ES-I3 (cell line): ENCODE data around the gene SLC38A7.
"Not testable (repeated sequence)": the region's sequence is repeated elsewhere in the genome, so short reads cannot be mapped to it uniquely, and the experiment has no call there.

Experiments used
- H3K36me3 ChIP-seq: 2 replicates; pipeline ENCODE4 v1.6.1; 2013; ENCODE audit warnings: mild to moderate bottlenecking, low read length, control low read depth, moderate library complexity; ENCODE audit not compliant: insufficient read depth
- H3K4me1 ChIP-seq: 2 replicates; pipeline ENCODE4 v1.6.1; 2013; ENCODE audit warnings: mild to moderate bottlenecking, control low read depth, low read length; ENCODE audit not compliant: insufficient read depth
- H3K9ac ChIP-seq: 2 replicates; pipeline ENCODE4 v1.6.1; 2013; ENCODE audit warnings: low read depth, mild to moderate bottlenecking, low read length, moderate library complexity
- H3K9me3 ChIP-seq: 2 replicates; pipeline ENCODE4 v1.6.1; 2013; ENCODE audit warnings: mild to moderate bottlenecking, low read length, moderate library complexity; ENCODE audit not compliant: control insufficient read depth, insufficient read depth

SLC38A7 gene

GRCh38 chr16:58695368-58695767, 10.8 kb upstream of the SLC38A7 start:
- no peaks in the 10 kb centered on the region; the same call in 1 of the 2 replicates for H3K9me3 ChIP-seq
- no peaks in the 10 kb centered on the region for H3K4me1 ChIP-seq
- H3K9ac ChIP-seq = no peak overlapping the region
- no peaks in the 10 kb centered on the region for H3K36me3 ChIP-seq

- no peaks in the 10 kb centered on the region for H3K4me1 ChIP-seq
- no peak overlapping the region for H3K9ac ChIP-seq
- H3K9me3 ChIP-seq = no peaks in the 10 kb centered on the region; the same call in 1 of the 2 replicates
- no peaks in the 10 kb centered on the region for H3K36me3 ChIP-seq
These were observed 7.9 kb upstream of the SLC38A7 start for GRCh38 chr16:58692450-58692849.

GRCh38 chr16:58686985-58687706, 2.6 kb upstream of the SLC38A7 start:
- H3K4me1 ChIP-seq, H3K36me3 ChIP-seq, H3K9ac ChIP-seq, H3K9me3 ChIP-seq: not testable (repeated sequence)

- Histone ChIP-seq H3K4me1 (no peaks in the 10 kb centered on the region), H3K9me3 (no peaks in the 10 kb centered on the region), H3K36me3 (no peaks in the 10 kb centered on the region), H3K9ac (peak overlapping the region; percentile 88; the same call in 1 of the 2 replicates)
These were observed 497 bp upstream of the SLC38A7 start for GRCh38 chr16:58685084-58685449.

GRCh38 chr16:58684001-58684353, 593 bp downstream of the SLC38A7 start:
- peak overlapping the region; percentile 88 for H3K9ac ChIP-seq
- H3K4me1 ChIP-seq = no peaks in the 10 kb centered on the region
- H3K36me3 ChIP-seq = no peaks in the 10 kb centered on the region
- no peaks in the 10 kb centered on the region for H3K9me3 ChIP-seq

GRCh38 chr16:58679763-58680162, 4.8 kb downstream of the SLC38A7 start:
- no peaks in the 10 kb centered on the region; the same call in 1 of the 2 replicates for H3K36me3 ChIP-seq
- H3K4me1 ChIP-seq = no peaks in the 10 kb centered on the region
- H3K9ac ChIP-seq = no peak overlapping the region
- H3K9me3 ChIP-seq = no peaks in the 10 kb centered on the region

GRCh38 chr16:58678716-58679115, 5.9 kb downstream of the SLC38A7 start:
- Histone ChIP-seq H3K9me3 (no peaks in the 10 kb centered on the region), H3K9ac (no peak overlapping the region), H3K36me3 (no peaks in the 10 kb centered on the region; the same call in 1 of the 2 replicates), H3K4me1 (no peaks in the 10 kb centered on the region)

- Histone ChIP-seq H3K9ac (no peak overlapping the region), H3K9me3 (no peaks in the 10 kb centered on the region), H3K4me1 (no peaks in the 10 kb centered on the region), H3K36me3 (no peaks in the 10 kb centered on the region; the same call in 1 of the 2 replicates)
These were observed 6.3 kb downstream of the SLC38A7 start for GRCh38 chr16:58678269-58678668.

GRCh38 chr16:58670946-58671583, 13.5 kb downstream of the SLC38A7 start:
- H3K9ac ChIP-seq = no peak overlapping the region
- H3K9me3 ChIP-seq = no peaks in the 10 kb centered on the region
- no peaks in the 10 kb centered on the region for H3K4me1 ChIP-seq
- no peaks in the 10 kb centered on the region; the same call in 1 of the 2 replicates for H3K36me3 ChIP-seq

GRCh38 chr16:58670177-58670576, 14.4 kb downstream of the SLC38A7 start:
- Histone ChIP-seq H3K4me1 (no peaks in the 10 kb centered on the region), H3K9me3 (no peaks in the 10 kb centered on the region), H3K36me3 (no peaks in the 10 kb centered on the region; the same call in 1 of the 2 replicates), H3K9ac (no peak overlapping the region)

GRCh38 chr16:58665200-58665599, 19.4 kb downstream of the SLC38A7 start:
- no peaks in the 10 kb centered on the region for H3K36me3 ChIP-seq
- H3K9ac ChIP-seq = no peak overlapping the region
- no peaks in the 10 kb centered on the region for H3K4me1 ChIP-seq
- H3K9me3 ChIP-seq = no peaks in the 10 kb centered on the region

- no peak overlapping the region for H3K9ac ChIP-seq
These were observed 23.3 kb downstream of the SLC38A7 start for GRCh38 chr16:58661199-58661830.

GRCh38 chr16:58659911-58660310, 24.7 kb downstream of the SLC38A7 start:
- not testable (repeated sequence) for H3K36me3 ChIP-seq, H3K9me3 ChIP-seq, H3K4me1 ChIP-seq, H3K9ac ChIP-seq

More at GRCh38 chr16:58661199-58661830, 23.3 kb downstream of the SLC38A7 start:
- Histone ChIP-seq H3K9me3 (no peaks in the 10 kb centered on the region), H3K4me1 (no peaks in the 10 kb centered on the region), H3K36me3 (no peaks in the 10 kb centered on the region)

- no peaks in the 10 kb centered on the region for H3K4me1 ChIP-seq
- no peak overlapping the region for H3K9ac ChIP-seq
- no peaks in the 10 kb centered on the region for H3K36me3 ChIP-seq
- no peaks in the 10 kb centered on the region for H3K9me3 ChIP-seq
These were observed 25.8 kb downstream of the SLC38A7 start for GRCh38 chr16:58658796-58659211.

GRCh38 chr16:58656899-58657298, 27.7 kb downstream of the SLC38A7 start:
- H3K4me1 ChIP-seq = peaks cover 3% of the 10 kb centered on the region; the same call in 1 of the 2 replicates
- no peaks in the 10 kb centered on the region for H3K36me3 ChIP-seq
- no peaks in the 10 kb centered on the region for H3K9me3 ChIP-seq
- H3K9ac ChIP-seq = no peak overlapping the region
